Middle frontal gyrus (tissue), 1 donor: Measurements from ENCODE around the gene TBRG1.

Experiments
- DNase-seq: peaks from one replicate; pipeline ENCODE4 v3.0.0-alpha.2; 2015; ENCODE audit warnings: low spot score; ENCODE audit errors: extremely low spot score

Gene TBRG1

GRCh38 chr11:124658986-124659385 lies 36.3 kb downstream of the TBRG1 start:
- no peak for DNase-seq

DNA sequence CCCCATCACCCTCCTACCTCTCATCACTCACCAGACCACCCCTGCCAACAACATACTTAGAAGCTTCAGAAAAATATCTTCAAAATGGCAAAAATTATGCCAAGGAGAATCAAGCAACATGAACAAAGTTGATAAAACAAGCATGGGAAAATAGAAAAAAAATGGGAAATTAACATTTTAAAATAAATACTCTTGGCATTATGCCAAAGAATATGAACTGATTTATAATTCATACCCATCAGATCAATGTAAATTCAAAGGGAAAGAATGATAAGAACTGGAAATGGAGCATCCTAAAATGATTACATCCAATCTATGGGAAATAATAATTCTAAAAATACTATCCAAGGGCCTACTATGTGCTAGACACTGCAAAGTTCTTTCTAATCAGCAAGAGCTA lies 38.9 kb downstream of the TBRG1 start:
- DNase-seq, result no peak

DNA sequence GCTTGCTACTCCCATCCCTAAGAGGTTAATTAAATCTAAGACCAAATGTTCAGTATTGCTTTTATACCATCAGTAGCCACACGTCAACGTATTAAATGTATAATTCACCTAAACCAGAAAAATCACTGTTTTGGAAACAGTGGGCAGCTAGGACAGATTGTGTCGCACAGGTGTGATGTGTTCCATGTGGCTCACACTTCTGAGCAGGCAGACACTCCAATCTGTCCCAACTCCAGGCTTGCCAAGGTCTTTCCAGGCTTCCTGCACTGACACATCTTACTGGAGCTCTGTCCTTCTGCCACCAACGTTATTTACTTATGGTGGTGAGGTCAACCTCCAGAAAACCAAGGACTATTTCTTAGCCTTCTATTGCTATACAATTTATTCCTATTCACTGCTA lies 39.4 kb downstream of the TBRG1 start:
- DNase-seq, result no peak

DNA sequence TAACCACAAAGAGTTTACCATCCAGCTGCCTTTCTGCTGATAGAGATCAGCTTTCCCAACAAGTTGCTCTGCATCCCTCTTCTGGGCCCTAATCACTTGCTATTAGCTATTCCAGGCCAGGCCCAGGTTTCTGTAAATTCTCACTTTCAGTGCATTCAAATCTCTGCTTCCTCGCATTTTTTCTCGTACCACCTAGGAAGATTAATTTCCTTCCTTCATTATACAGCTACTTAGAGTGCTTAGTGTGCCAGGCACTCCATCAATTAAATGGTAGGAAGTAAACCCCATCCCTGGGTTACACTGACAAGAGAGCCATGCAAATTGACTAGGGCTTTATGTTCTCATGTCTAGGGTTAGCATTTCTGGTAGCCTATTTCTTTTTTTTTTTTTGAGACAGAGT lies 41.2 kb downstream of the TBRG1 start:
- DNase-seq, result no peak

DNA sequence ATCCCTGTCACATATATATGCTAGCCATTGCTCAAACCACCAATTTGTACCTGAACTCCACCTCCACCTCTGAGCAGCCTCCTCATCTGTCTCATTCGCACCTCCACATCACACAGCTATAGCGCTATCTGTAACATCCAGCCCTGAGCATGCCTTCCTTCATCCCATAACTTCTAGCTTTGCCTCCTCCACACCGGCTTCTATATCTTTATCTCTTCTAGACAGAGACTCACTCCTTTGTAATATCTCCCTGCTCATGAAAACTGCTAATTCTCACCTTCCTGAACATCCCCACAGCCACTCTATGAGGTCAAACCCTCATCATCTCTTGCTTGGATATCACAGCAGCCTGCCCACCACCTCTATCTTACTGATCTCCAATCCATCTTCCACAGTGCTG lies 44.9 kb downstream of the TBRG1 start:
- no peak for DNase-seq

- no peak for DNase-seq
Observed at GRCh38 chr11:124669193-124669592, 46.5 kb downstream of the TBRG1 start.

DNA sequence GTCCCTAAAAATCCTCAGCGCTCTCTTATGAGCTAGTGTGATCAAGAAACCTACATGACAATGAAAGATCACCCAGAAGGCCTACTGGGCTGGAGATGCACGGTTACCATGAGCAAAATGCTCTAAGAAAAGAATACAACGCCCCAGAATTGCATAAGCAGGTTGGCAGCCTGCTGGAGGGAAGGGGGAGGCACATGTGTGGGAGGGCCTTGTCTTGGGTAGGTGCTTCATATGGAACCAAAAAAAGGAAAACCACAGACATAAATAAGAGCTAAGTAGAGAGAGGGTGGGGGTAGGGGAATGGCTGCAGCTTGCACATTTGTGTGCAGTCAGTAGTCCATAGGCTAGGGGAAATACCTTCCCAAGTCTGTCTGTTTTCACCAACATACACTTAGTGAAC lies 48.1 kb downstream of the TBRG1 start:
- DNase-seq, result no peak

- no peak for DNase-seq
Observed at GRCh38 chr11:124672536-124673215, 50.0 kb downstream of the TBRG1 start.

- peak; percentile 74 for DNase-seq
Observed at GRCh38 chr11:124673333-124674167, 50.9 kb downstream of the TBRG1 start, which contains the start of the genes SIAE and SPA17. Gene SIAE (minus strand): TSS chr11:124673739. CDS start chr11:124673708, 31 bp downstream. Gene SPA17 (plus strand): TSS chr11:124673904. CDS start chr11:124675265, 1,361 bp downstream.

DNA sequence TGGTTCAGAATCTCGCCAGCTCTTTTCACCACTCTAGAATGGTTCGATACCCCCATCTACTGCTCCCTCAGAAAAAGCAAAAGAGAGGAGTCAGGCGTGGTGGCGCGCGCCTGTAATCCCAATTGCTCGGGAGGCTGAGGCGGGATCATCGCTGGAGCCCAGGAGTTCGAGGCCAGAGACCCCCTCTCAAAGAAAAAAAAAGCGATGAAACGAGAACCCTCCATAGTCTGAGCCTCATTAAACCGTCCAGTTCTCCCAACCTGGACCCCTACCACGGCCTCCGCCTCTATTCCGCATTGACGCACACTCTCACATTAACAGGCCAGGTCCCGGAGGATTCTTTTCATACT lies 51.5 kb downstream of the TBRG1 start:
- no peak for DNase-seq

DNA sequence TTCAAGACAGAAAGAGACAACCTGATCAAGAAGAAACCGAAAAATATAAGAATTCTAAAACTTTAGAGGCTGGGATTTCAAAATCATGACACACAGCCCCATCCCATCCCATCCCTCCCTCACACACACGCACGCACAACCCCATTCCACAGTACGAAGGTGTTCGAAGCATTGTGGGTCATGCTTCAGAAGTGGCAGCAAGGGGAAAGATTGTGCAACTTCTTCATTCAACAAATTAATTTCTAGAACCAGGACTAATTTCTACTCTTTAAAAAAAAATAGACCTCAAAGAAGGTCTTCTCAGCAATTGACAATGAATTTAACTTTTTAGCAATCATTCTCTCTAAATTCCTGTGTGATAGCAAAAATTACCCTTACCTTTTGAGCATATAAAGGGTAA lies 51.9 kb downstream of the TBRG1 start:
- DNase-seq, result no peak

DNA sequence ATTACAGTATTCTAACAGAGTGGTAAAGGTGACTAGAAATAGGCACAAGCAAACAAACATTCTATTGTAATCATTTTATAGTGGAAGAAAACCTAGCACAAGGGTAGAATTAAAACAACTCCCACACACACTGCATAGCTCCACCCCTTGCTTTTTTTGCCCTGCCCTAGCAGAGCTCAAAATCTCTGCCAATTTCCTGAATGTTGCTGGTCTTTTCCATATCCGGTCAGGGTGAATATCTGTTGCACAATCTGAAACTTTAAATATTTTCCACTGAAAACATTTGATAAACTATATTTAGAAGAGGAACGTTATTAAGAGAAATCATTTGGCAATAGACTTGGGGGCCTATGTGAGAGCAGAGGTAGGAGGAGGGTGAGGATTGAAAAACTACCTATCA lies 53.7 kb downstream of the TBRG1 start:
- no peak for DNase-seq

DNA sequence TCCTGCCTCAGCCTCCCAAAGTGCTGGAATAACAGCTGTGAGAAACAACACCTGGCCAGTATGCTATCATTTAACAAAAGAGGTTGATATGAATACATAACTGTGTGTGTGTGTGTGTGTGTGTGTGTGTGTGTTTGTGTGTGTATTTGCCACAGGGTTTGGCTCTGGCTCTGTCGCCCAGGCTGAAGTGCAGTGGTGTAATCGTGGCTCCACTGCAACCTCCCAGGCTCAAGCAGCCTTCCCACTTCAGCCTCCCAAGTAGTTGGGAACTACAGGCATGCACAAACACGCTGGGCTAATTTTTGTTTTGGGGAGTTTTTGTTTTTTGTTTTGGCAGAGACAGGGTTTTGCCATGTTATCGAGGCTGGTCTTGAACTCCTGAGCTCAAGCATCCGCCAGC lies 55.8 kb downstream of the TBRG1 start:
- DNase-seq, result no peak

DNA sequence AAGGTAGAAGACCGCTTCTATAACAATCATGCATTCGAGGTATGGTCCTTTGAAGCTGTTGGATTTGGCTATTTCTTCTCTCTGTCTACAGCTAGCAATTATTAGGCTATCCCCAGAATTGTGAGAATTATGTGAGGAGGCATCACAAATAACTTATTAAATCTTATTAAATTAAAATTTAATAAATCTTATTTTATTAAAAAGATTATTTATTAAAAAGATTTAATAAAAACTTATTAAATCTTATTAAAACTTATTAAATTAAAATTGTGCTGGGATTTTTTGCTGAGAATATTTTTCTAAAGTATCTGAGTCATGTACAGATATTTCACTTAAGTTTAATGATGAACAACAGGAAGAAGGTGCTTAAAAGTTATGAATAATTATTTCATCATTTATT lies 58.8 kb downstream of the TBRG1 start:
- DNase-seq, result no peak

DNA sequence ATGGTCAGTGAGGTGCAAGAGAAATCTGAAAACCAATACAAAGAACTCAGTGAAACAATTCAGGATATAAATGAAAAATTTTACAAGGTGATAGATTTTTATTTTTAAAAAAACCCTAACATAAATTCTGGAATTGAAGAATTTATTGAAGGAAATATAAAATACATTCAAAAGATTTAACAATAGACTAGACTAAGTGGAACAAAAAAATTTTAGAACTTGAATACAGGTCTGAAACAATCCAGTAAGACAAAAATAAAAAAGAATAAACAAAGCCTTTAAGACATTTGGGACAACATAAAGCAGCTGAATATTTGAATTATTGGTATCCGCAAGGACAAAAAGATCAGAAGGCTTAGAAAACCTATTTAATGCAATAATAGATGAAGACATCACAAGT lies 59.8 kb downstream of the TBRG1 start:
- DNase-seq, result no peak
